IgD-negative memory B cell (primary cell): ENCODE data around the gene FGD1. TPM values are rescaled to one million over a fixed set of nuclear protein-coding genes. Genes with fewer than 3 reads are reported as not detected.

ENCODE experiments used
- polyA plus RNA-seq: library from polyadenylated mRNA; unstranded; fragments of 300-500 nt; fragmentation: Illumina TruSeq; gene quantifications from one replicate; pipeline ENCODE4 v1.2.3, GENCODE V29; 2021

Gene FGD1
- polyA plus RNA-seq, 1 donor from 2014 or later = 0.55 TPM

Other genes starting within 250 kb of the FGD1 start
- 1.2 TPM for gene WNK3, start 138.2 kb downstream of the FGD1 start, polyA plus RNA-seq
- gene TSR2, start 55.8 kb downstream of the FGD1 start, polyA plus RNA-seq = 66.9 TPM
- gene GNL3L, start 34.0 kb upstream of the FGD1 start, polyA plus RNA-seq = 46.9 TPM